ENCODE measurements around the gene ERCC6L2.

- TF ChIP-seq POLR2A (IDR thresholded peaks at IDR 0.05), result no peak
- no peak for TF ChIP-seq CTCF (IDR thresholded peaks at IDR 0.05)
Observed at GRCh38 chr9:95862343-95862742, 13.1 kb upstream of the ERCC6L2 start.

Data from Peyer's patch (tissue), 4 donors.